Epidermal melanocyte (primary cell): ENCODE data around the gene PRM2.

Experiments
- DNase-seq: peaks from one replicate; pipeline ENCODE4 v3.0.0; 2011; ENCODE audit warnings: low spot score; ENCODE audit not compliant: insufficient read length

The PRM2 gene

DNA sequence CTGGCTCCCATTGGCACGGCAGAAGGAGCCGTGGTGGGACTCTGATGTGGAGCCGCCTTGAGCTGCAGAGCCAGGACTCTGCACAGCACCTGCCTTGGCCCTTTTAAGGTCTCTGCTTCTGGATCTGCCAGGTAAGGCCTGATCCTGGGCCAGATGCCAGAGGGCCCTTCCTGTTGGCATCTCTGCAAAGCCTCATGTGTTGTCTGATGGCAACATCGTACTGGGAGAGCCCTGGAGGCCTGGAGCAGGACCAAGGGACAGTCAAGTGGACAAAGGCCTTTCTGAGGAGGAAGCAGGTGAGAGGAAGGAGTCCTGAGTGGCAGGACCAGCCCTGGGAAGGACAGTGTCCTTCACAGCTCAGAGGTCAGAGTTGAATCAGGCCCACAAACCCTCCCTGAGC, 46.4 kb downstream of the PRM2 start:
- DNase-seq, result no peak

DNA sequence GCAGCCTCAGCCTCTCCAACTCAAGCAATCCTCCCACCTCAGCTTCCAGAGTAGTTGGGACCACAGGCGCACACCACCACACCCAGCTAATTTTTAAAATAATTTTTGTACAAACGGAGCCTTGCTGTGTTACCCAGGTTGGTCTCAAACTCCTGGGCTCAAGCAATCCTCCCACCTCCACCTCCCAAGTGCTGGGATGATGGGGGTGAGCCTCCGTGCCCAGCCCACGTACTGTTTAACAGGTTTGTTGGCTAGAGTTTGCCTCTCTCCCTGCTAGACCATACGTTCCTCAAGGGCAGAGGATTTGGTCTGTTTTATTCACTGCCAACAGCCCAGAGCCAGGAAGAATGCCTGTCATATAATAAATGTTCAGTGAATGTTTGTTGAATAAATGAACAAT, 46.8 kb downstream of the PRM2 start:
- no peak for DNase-seq

DNA sequence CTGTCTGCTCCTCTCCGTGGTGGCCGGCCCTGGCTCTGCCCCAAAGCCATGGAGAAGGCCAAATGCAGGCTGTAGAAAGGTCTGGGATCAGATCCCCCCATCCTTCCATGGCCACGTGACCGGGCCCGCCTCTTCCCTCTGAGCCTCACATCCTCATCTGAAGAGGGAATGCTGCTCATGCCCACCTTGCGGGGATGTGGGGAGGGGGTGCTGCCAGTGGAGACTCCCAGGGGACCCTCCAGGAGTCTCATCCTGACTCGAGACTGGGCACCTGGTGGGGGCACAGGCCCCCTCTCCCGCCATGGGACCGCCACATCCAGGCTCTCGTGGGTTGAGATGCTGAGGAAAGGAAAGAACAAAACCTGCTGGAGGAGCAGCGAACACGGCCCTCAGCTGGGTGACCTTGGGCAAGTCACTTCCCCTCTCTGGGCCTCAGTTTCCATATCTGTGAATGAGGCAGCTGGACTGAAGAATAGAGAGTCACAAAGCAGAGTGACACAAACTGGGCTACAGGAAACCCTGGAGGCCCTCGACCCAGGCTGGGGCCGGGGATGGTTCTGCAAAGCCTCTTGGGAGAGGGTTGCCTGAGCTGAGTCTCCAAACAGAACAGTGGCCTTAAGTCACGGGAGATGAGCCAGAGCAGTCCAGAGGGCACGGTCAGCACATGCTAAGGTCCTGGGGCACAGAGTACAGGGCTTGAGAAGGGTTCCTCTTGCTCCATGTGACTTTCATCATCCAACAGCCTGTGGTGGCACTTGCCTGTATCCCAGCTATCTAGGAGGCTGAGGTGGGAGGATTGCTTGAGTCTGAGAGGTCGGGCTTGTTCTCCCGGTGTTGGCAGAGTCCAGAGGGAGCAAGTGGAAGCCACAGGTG, 50.4 kb downstream of the PRM2 start:
- no peak for DNase-seq
